Neural cell (in vitro differentiated cells): ENCODE results near the gene REM2. TPM values are rescaled to one million over a fixed set of nuclear protein-coding genes. Genes with fewer than 3 reads are reported as not detected.

ENCODE experiments used
- H2AFZ ChIP-seq: fragments of 200-600, 300-800 bp; sonication (generic), shearing (Covaris generic); 2 replicates; pipeline ENCODE4 v1.6.0; 2014; ENCODE audit warnings: low read depth, mild to moderate bottlenecking, antibody characterized with exemption, low read length, moderate library complexity
- H3F3A ChIP-seq: fragments of 200-600 bp; shearing (Covaris generic); 2 replicates; pipeline ENCODE4 v1.6.1; 2016; ENCODE audit warnings: mild to moderate bottlenecking, moderate library complexity, mixed read lengths, antibody characterized with exemption, low read length; ENCODE audit not compliant: insufficient read depth, poor library complexity, severe bottlenecking
- H3K27ac ChIP-seq: fragments of 200-600, 300-800 bp; sonication (generic), shearing (Covaris generic); 2 replicates; pipeline ENCODE4 v1.5.1; 2014; ENCODE audit warnings: mild to moderate bottlenecking, low read length, moderate library complexity
- H3K27me3 ChIP-seq: fragments of 300-800, 200-600 bp; sonication (generic), shearing (Covaris generic); 2 replicates; pipeline ENCODE4 v1.6.0; 2014; ENCODE audit warnings: mild to moderate bottlenecking, low read depth, low read length, moderate library complexity; ENCODE audit not compliant: insufficient read depth
- H3K36me3 ChIP-seq: fragments of 300-800, 200-600 bp; sonication (generic), shearing (Covaris generic); 2 replicates; pipeline ENCODE4 v1.5.1; 2014; ENCODE audit warnings: mild to moderate bottlenecking, antibody characterized with exemption, low read length, moderate library complexity; ENCODE audit not compliant: insufficient read depth
- H3K4me2 ChIP-seq: fragments of 300-800, 200-600 bp; sonication (generic), shearing (Covaris generic); 2 replicates; pipeline ENCODE4 v1.6.0; 2014; ENCODE audit warnings: mild to moderate bottlenecking, low read length
- H3K4me3 ChIP-seq: fragments of 300-800, 200-600 bp; sonication (generic), shearing (Covaris generic); 2 replicates; pipeline ENCODE4 v1.5.1; 2014; ENCODE audit warnings: mild to moderate bottlenecking, low read length, moderate library complexity
- H3K79me2 ChIP-seq: fragments of 200-600 bp; shearing (Covaris generic); replicated peaks from 2 replicates; pipeline ENCODE4 v1.6.0; 2014; ENCODE audit warnings: mild to moderate bottlenecking, low read length, moderate library complexity; ENCODE audit not compliant: insufficient read depth
- H3K9ac ChIP-seq: fragments of 300-800, 200-600 bp; sonication (generic), shearing (Covaris generic); 2 replicates; pipeline ENCODE4 v1.6.1; 2016; ENCODE audit warnings: mild to moderate bottlenecking, low read length, mixed read lengths
- H3K9me2 ChIP-seq: fragments of 200-600 bp; shearing (Covaris generic); 2 replicates; pipeline ENCODE4 v1.6.1; 2016; ENCODE audit warnings: mild to moderate bottlenecking, low read length, mixed read lengths; ENCODE audit not compliant: insufficient read depth
- H3K9me3 ChIP-seq: fragments of 200-600, 300-800 bp; sonication (generic), shearing (Covaris generic); 2 replicates; pipeline ENCODE4 v1.6.1; 2016; ENCODE audit warnings: mild to moderate bottlenecking, mixed run types, low read length, moderate library complexity, mixed read lengths
- H4K20me1 ChIP-seq: fragments of 200-600 bp; shearing (Covaris generic); 2 replicates; pipeline ENCODE4 v1.6.1; 2016; ENCODE audit warnings: mild to moderate bottlenecking, mixed run types; ENCODE audit not compliant: insufficient read depth
- EP300 ChIP-seq: fragments of 450-650 bp; conservative IDR thresholded peaks from 2 replicates; pipeline ENCODE4 v1.6.1; 2014; ENCODE audit warnings: antibody characterized with exemption, mild to moderate bottlenecking, moderate library complexity; ENCODE audit not compliant: poor library complexity, severe bottlenecking
- EZH2 ChIP-seq: fragments of 200-600, 300-800 bp; shearing (Covaris generic), sonication (generic); IDR thresholded peaks from 2 replicates; pipeline ENCODE4 v1.6.1; 2014; ENCODE audit warnings: antibody characterized with exemption, low read length, borderline replicate concordance, mild to moderate bottlenecking; ENCODE audit not compliant: insufficient read depth, poor library complexity, severe bottlenecking
- POLR2AphosphoS5 ChIP-seq: IDR thresholded peaks from 2 replicates; pipeline ENCODE4 v1.6.1; 2012
- RAD21 ChIP-seq: fragments of 450-650 bp; conservative IDR thresholded peaks from 2 replicates; pipeline ENCODE4 v1.6.1; 2014; ENCODE audit warnings: antibody characterized with exemption, mild to moderate bottlenecking, moderate library complexity
- SMC3 ChIP-seq: fragments of 450-650 bp; conservative IDR thresholded peaks from 2 replicates; pipeline ENCODE4 v1.6.1; 2014; ENCODE audit warnings: antibody characterized with exemption, mild to moderate bottlenecking, moderate library complexity; ENCODE audit not compliant: poor library complexity
- TAF1 ChIP-seq: IDR thresholded peaks from 2 replicates; pipeline ENCODE4 v1.6.1; 2012; ENCODE audit warnings: low read depth
- polyA plus RNA-seq: library from polyadenylated mRNA; depleted of rRNA; stranded (reverse); fragments of >200 nt; gene quantifications from 2 replicates; pipeline ENCODE4 v1.2.3, GENCODE V29; 2014
- TF ChIP-seq, protein P1 (sequence below): fragments of 450-650 bp; IDR thresholded peaks from 2 replicates; pipeline ENCODE4 v1.5.1; 2014; ENCODE audit warnings: antibody characterized with exemption, mild to moderate bottlenecking, moderate library complexity; ENCODE audit not compliant: poor library complexity, severe bottlenecking
- TF ChIP-seq, protein P2 (sequence below): IDR thresholded peaks from 2 replicates; pipeline ENCODE4 v1.6.1; 2012; ENCODE audit warnings: borderline replicate concordance

The REM2 gene
- polyA plus RNA-seq, 1 donor from 2014 or later = 28.6 TPM

DNA sequence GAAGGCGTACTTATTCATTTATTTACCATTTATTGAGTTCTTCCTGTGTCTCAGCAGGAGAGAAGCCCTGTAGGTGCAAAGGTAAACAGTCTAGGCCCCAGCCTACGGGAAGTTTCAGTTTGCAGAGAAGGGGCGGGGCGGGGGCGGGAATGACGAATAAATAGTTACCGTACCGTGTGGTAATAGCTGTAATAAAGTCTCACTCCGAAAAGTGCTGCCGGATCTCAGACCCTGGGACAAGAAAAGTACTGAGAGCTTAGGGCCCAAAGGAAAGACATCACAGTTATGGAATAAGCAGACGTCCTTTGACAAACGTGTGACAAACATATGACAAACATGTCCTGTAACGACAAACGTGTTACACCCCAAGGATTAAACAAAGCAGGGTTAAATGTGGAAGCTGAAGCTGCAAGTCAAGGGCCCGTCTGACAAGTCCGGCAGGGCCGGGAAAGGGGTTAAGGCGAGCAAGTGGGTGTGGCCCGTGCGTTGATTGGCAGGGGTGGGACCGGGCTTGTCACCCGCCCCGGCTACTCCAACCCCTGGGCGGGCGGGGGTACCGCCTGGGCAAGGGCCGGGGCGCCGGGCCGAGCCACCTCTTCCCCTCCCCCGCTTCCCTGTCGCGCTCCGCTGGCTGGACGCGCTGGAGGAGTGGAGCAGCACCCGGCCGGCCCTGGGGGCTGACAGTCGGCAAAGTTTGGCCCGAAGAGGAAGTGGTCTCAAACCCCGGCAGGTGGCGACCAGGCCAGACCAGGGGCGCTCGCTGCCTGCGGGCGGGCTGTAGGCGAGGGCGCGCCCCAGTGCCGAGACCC lies 11.6 kb upstream of the REM2 start, which contains the start of gene LRP10:
LRP10 (plus strand) TSS at position 517 of the 809 bp plus-strand sequence. CDS start 564 bp downstream, outside the sequence.
- no peaks in the 10 kb centered on the region for H3K36me3 ChIP-seq
- no peaks in the 10 kb centered on the region for H4K20me1 ChIP-seq
- H3K27me3 ChIP-seq = peaks cover 16% of the 10 kb centered on the region
- no peak within 1 kb of the TSS for H3K27ac ChIP-seq
- H3K4me2 ChIP-seq = peak within 1 kb of the TSS; percentile 26
- H3K9me2 ChIP-seq = no peaks in the 10 kb centered on the region
- no peaks in the 10 kb centered on the region for H3K9me3 ChIP-seq
- peak within 1 kb of the TSS; percentile 32 for H3K9ac ChIP-seq
- H3K4me3 ChIP-seq = peak within 1 kb of the TSS; percentile 67
- no peaks in the 10 kb centered on the region for H3K79me2 ChIP-seq
- no peaks in the 10 kb centered on the region for H3F3A ChIP-seq
- peak within 1 kb of the TSS; percentile 11 for H2AFZ ChIP-seq
- TF ChIP-seq, protein P1, sequence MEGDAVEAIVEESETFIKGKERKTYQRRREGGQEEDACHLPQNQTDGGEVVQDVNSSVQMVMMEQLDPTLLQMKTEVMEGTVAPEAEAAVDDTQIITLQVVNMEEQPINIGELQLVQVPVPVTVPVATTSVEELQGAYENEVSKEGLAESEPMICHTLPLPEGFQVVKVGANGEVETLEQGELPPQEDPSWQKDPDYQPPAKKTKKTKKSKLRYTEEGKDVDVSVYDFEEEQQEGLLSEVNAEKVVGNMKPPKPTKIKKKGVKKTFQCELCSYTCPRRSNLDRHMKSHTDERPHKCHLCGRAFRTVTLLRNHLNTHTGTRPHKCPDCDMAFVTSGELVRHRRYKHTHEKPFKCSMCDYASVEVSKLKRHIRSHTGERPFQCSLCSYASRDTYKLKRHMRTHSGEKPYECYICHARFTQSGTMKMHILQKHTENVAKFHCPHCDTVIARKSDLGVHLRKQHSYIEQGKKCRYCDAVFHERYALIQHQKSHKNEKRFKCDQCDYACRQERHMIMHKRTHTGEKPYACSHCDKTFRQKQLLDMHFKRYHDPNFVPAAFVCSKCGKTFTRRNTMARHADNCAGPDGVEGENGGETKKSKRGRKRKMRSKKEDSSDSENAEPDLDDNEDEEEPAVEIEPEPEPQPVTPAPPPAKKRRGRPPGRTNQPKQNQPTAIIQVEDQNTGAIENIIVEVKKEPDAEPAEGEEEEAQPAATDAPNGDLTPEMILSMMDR = peak; percentile 14
- TF ChIP-seq EP300 (no peak), EZH2 (no peak)

DNA sequence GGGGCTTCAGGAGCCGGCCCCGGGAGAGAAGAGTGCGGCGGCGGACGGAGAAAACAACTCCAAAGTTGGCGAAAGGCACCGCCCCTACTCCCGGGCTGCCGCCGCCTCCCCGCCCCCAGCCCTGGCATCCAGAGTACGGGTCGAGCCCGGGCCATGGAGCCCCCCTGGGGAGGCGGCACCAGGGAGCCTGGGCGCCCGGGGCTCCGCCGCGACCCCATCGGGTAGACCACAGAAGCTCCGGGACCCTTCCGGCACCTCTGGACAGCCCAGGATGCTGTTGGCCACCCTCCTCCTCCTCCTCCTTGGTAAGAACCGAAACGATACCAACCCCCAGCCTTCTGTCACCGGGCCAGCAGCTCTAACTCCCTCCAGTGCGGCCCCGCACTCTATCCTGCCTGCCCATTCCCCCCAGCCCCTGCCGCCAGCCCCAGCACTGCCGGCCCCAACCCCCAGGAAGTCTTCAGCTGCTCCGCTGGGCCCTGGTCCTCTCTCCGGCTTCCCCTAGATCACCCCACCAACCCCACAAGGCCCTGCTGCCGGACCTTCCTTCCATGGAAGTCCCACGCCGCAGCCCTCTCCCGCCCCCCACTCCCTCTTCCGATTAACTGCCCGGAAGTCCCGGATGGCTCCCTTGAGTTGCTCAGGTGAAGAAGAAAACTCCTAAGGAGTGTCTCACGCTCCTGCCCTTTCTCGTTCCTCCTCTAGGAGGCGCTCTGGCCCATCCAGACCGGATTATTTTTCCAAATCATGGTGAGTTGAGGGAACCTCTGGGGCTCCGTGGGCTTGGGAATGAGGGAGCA lies 10.8 kb upstream of the REM2 start:
- H2AFZ ChIP-seq = no peak overlapping the region
- no peaks in the 10 kb centered on the region for H3K9me3 ChIP-seq
- H3K79me2 ChIP-seq = no peaks in the 10 kb centered on the region
- no peaks in the 10 kb centered on the region for H3K36me3 ChIP-seq
- H3F3A ChIP-seq = no peaks in the 10 kb centered on the region
- peaks cover 16% of the 10 kb centered on the region for H3K27me3 ChIP-seq
- peak overlapping the region; percentile 67 for H3K4me3 ChIP-seq
- H3K4me2 ChIP-seq = no peak overlapping the region
- TF ChIP-seq TAF1 = no peak
- no peak for TF ChIP-seq RAD21
- TF ChIP-seq EZH2 = no peak
- TF ChIP-seq, protein P2, sequence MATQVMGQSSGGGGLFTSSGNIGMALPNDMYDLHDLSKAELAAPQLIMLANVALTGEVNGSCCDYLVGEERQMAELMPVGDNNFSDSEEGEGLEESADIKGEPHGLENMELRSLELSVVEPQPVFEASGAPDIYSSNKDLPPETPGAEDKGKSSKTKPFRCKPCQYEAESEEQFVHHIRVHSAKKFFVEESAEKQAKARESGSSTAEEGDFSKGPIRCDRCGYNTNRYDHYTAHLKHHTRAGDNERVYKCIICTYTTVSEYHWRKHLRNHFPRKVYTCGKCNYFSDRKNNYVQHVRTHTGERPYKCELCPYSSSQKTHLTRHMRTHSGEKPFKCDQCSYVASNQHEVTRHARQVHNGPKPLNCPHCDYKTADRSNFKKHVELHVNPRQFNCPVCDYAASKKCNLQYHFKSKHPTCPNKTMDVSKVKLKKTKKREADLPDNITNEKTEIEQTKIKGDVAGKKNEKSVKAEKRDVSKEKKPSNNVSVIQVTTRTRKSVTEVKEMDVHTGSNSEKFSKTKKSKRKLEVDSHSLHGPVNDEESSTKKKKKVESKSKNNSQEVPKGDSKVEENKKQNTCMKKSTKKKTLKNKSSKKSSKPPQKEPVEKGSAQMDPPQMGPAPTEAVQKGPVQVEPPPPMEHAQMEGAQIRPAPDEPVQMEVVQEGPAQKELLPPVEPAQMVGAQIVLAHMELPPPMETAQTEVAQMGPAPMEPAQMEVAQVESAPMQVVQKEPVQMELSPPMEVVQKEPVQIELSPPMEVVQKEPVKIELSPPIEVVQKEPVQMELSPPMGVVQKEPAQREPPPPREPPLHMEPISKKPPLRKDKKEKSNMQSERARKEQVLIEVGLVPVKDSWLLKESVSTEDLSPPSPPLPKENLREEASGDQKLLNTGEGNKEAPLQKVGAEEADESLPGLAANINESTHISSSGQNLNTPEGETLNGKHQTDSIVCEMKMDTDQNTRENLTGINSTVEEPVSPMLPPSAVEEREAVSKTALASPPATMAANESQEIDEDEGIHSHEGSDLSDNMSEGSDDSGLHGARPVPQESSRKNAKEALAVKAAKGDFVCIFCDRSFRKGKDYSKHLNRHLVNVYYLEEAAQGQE = no peak
- TF ChIP-seq EP300 = no peak
- TF ChIP-seq, protein P1 = peak; percentile 58
- TF ChIP-seq SMC3 = peak; percentile 14
- TF ChIP-seq POLR2AphosphoS5 = no peak
- peak overlapping the region; percentile 32 for H3K9ac ChIP-seq
- H3K9me2 ChIP-seq = no peaks in the 10 kb centered on the region
- H3K27ac ChIP-seq = no peak overlapping the region
- no peaks in the 10 kb centered on the region for H4K20me1 ChIP-seq
